Spleen (tissue), 13 donors: ENCODE results near the gene CBLL2. TPM values are rescaled to one million over a fixed set of nuclear protein-coding genes. Genes with fewer than 3 reads are reported as not detected.

Source experiments
- DNase-seq: peaks from one replicate; pipeline ENCODE4 v3.0.0-alpha.2; 2020
- H3K27ac ChIP-seq, 8 donors: fragments of 200-600 bp; sonication (generic) in 7 of 8; 1 replicate in 4 of 8; 2 replicates in 4 of 8; pipeline versions ENCODE4 v1.5.0 to v1.8.0; 2016 to 2021; ENCODE audit warnings: inconsistent platforms in 4 of 8, mild to moderate bottlenecking in 4 of 8, moderate library complexity in 1 of 8
- H3K27me3 ChIP-seq, 7 donors: fragments of 200-600 bp; sonication (generic) in 6 of 7; replicated peaks in 1 of 7; 1 replicate in 4 of 7; 2 replicates in 3 of 7; pipeline versions ENCODE4 v1.5.0 to v1.8.0; 2016 to 2021; ENCODE audit warnings: inconsistent platforms in 3 of 7, mild to moderate bottlenecking in 1 of 7
- H3K36me3 ChIP-seq, 6 donors: fragments of 200-600 bp; sonication (generic) in 5 of 6; 1 replicate in 4 of 6; 2 replicates in 2 of 6; pipeline versions ENCODE4 v1.5.0 to v1.8.0; 2016 to 2021; ENCODE audit warnings: inconsistent platforms in 2 of 6
- H3K4me1 ChIP-seq, 6 donors: fragments of 200-600 bp; sonication (generic) in 5 of 6; 1 replicate in 3 of 6; 2 replicates in 3 of 6; pipeline versions ENCODE4 v1.5.0 to v1.8.0; 2016 to 2021; ENCODE audit warnings: inconsistent platforms in 3 of 6
- H3K4me3 ChIP-seq, 8 donors: fragments of 200-600 bp; sonication (generic) in 7 of 8; 1 replicate in 4 of 8; 2 replicates in 4 of 8; pipeline versions ENCODE4 v1.5.0 to v1.8.0; 2016 to 2021; ENCODE audit warnings: inconsistent platforms in 4 of 8, mild to moderate bottlenecking in 4 of 8, moderate library complexity in 2 of 8
- H3K9me3 ChIP-seq, 8 donors: fragments of 200-600 bp; sonication (generic) in 7 of 8; 1 replicate in 4 of 8; 2 replicates in 4 of 8; pipeline versions ENCODE4 v1.5.0 to v1.8.0; 2016 to 2021; ENCODE audit warnings: inconsistent platforms in 4 of 8
- CTCF ChIP-seq, 11 experiments: fragments of 200-600 bp in 7 of 11; fragments of 450-650 bp in 4 of 11; sonication (generic) in 4 of 11; IDR thresholded peaks in 8 of 11; conservative IDR thresholded peaks in 3 of 11; 1 replicate in 7 of 11; 2 replicates in 4 of 11; pipeline versions ENCODE4 v1.4.0 to v1.8.0; 2016 to 2021; ENCODE audit warnings: antibody characterized with exemption in 11 of 11, inconsistent platforms in 4 of 11, mild to moderate bottlenecking in 1 of 11
- POLR2A ChIP-seq, 3 donors: fragments of 450-650 bp; IDR thresholded peaks; one replicate each; pipeline ENCODE4 v1.5.1; 2017; ENCODE audit warnings: antibody characterized with exemption in 3 of 3, mild to moderate bottlenecking in 1 of 3
- POLR2AphosphoS5 ChIP-seq, 3 donors: sonication (generic); formaldehyde crosslinking; IDR thresholded peaks; one replicate each; pipeline ENCODE4 v1.5.1; 2017; ENCODE audit warnings: antibody characterized with exemption in 3 of 3
- WGBS, 5 donors: extraction: QIAGEN DNeasy Blood & Tissue Kit in 3 of 5; methylation state at CpG; one replicate each; pipeline versions ENCODE4 v1.1.5 to v1.1.7; 2013 to 2018; 5-methylcytosine and 5-hydroxymethylcytosine counted together
- intact Hi-C: fragments of 100-400 bp; cut with DNase I; formaldehyde crosslinking; loops from one replicate; pipeline ENCODE4 v1.15.0; 2023; ENCODE audit warnings: low total_unique reads
- long read RNA-seq, 2 donors: transcript quantifications; one replicate each; lab custom pipeline, GENCODE V29; 2026
- polyA plus RNA-seq, 3 donors: library from polyadenylated mRNA; stranded (reverse); fragments of 200-250 nt; gene quantifications; one replicate each; pipeline ENCODE4 v1.2.1, GENCODE V29; 2013
- total RNA-seq, 7 donors: library from RNA; depleted of rRNA in 3 of 7; stranded (reverse); fragments of >200 nt in 3 of 7; fragmentation: NEBNext Ultra II Directional in 4 of 7; extraction: Animal tissue kit (Norgen Biotek cat#: 25700) in 4 of 7; gene quantifications; one replicate each; pipeline versions ENCODE4 v1.1.0 to v1.2.1, GENCODE V29; 2016 to 2021
- donor health status: healthy with polysubstance abuse.
- donor health status: DM: no; HTN: no; CAD: no; lungs with moderate emphysema.
- donor health status: DM: no; HTN: no; CAD: no.
- donor health status: Bipolar disorder and iron deficiency.
- donor health status: healthy.
- donor health status: DM: no; HTN: no; CAD: no.
- donor health status: DM: yes; HTN: yes; CAD: no.

CBLL2 gene
- total RNA-seq (not detected), polyA plus RNA-seq (not detected)
- long read RNA-seq, donor 1 = 0 reads
- long read RNA-seq, donor 2 = 0 reads

DNA sequence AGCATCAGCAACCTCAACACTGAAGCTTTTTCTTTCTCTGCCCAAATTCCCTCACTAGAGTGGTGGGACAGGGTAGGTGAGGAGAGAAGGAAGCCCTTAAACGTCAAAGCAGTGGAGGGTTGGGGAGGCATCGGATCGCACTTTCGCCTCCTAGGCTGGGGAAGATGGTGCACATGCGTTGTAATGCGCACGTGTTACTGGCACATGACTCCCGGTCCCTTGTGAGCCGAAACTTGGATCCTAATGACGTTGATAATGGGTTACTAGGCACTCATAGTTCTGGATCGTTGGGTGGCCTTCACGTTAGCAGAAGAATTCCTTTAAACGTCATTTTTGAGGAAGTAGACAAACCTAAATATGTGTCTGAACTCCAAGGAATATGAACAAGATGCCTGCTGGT is at the start of gene CBLL2:
CBLL2 (plus strand) TSS at position 301 of the 400 bp plus-strand sequence; CDS start at position 380, 79 bp downstream.
- no peaks in the 10 kb centered on the region for H3K27me3 ChIP-seq
- H3K27ac ChIP-seq = no peak within 1 kb of the TSS
- intact Hi-C loops = no loop called here
- H3K36me3 ChIP-seq = no peaks in the 10 kb centered on the region
- no peaks in the 10 kb centered on the region for H3K9me3 ChIP-seq
- no peak within 1 kb of the TSS for H3K4me3 ChIP-seq
- H3K4me1 ChIP-seq = no peaks in the 10 kb centered on the region
- TF ChIP-seq CTCF (IDR thresholded peaks at IDR 0.05 in 8 of 11, conservative IDR thresholded peaks at IDR 0.05 in 3 of 11) = no peak
- TF ChIP-seq POLR2AphosphoS5 (IDR thresholded peaks at IDR 0.05) = no peak
- TF ChIP-seq POLR2A (IDR thresholded peaks at IDR 0.05) = no peak
- no peak for DNase-seq
- WGBS, 5 donors = 78 to 90% (median 85%) methylated on average over 13 of the region's 13 CpGs

DNA sequence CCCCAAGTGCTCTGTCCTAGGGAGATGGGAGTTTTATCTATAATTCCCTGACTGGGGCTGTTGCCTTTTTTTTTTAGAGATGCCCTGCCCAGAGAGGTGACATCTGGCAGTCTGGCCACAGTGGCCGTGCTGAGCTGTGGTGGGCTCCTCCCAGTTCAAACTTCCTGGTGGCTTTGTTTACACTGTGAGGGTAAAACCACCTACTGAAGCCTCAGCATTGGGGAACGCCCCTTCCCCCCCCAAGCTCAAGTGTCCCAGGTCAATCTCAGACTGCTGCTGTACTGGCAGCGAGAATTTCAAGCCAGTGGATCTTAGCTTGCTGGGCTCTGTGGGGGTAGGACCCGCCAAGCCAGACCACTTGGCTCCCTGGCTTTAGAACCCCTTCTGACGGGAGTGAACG is 38.3 kb upstream of the CBLL2 start:
- intact Hi-C loops = no loop called here
- no peak overlapping the region for H3K27ac ChIP-seq
- TF ChIP-seq POLR2A (IDR thresholded peaks at IDR 0.05) = no peak
- no peak for TF ChIP-seq POLR2AphosphoS5 (IDR thresholded peaks at IDR 0.05)
- no peak for TF ChIP-seq CTCF (IDR thresholded peaks at IDR 0.05 in 8 of 11, conservative IDR thresholded peaks at IDR 0.05 in 3 of 11)
- H3K27me3 ChIP-seq = peaks cover 0 to 4% (median 0%) of the 10 kb centered on the region in 7 donors
- no peak for DNase-seq
- no peaks in the 10 kb centered on the region for H3K4me1 ChIP-seq
- H3K9me3 ChIP-seq = no peaks in the 10 kb centered on the region
- H3K36me3 ChIP-seq = no peaks in the 10 kb centered on the region
- H3K4me3 ChIP-seq = no peak overlapping the region
- WGBS, 5 donors = 60 to 80% (median 77%) methylated on average over 2 to 6 of the region's 6 CpGs

- Histone ChIP-seq H3K36me3 (no peaks in the 10 kb centered on the region), H3K27ac (no peak overlapping the region), H3K27me3 (peaks cover 0 to 4% (median 0%) of the 10 kb centered on the region in 7 donors), H3K4me1 (no peaks in the 10 kb centered on the region), H3K9me3 (no peaks in the 10 kb centered on the region), H3K4me3 (no peak overlapping the region)
- intact Hi-C loops = no loop called here
- 46 to 75% (median 70%) methylated on average over 2 of the region's 2 CpGs for WGBS, 5 donors
- no peak for TF ChIP-seq POLR2A (IDR thresholded peaks at IDR 0.05)
- no peak for TF ChIP-seq POLR2AphosphoS5 (IDR thresholded peaks at IDR 0.05)
- TF ChIP-seq CTCF (IDR thresholded peaks at IDR 0.05 in 8 of 11, conservative IDR thresholded peaks at IDR 0.05 in 3 of 11) = no peak
- no peak for DNase-seq
Observed at GRCh38 chrX:22237479-22237878, 35.2 kb upstream of the CBLL2 start.

DNA sequence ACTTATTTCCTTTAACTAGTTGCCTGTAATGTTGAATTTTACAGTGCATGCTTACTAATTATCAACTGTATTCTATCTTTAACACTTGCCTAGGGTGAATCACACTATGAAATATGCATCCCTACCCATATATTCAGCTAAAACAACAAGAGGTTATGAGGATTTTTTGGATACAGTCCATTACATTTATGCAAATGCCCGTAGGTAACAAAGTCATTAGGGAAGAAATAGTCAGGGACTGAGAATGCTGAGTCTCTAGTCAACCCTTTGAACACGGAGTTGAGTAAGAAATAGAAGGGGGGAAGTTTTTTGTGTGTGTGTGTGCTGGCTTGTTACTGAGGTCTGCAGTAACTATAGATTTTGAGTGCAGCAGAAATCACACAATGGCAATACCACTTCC is 26.1 kb upstream of the CBLL2 start:
- intact Hi-C loops = no loop called here
- DNase-seq = no peak

More for the DNA sequence above, 26.1 kb upstream of the CBLL2 start:
- Histone ChIP-seq H3K9me3 (peaks cover 0 to 8% (median 0%) of the 10 kb centered on the region in 8 donors), H3K27me3 (no peaks in the 10 kb centered on the region), H3K36me3 (no peaks in the 10 kb centered on the region), H3K4me1 (no peaks in the 10 kb centered on the region), H3K27ac (no peak overlapping the region), H3K4me3 (no peak overlapping the region)
- TF ChIP-seq CTCF (IDR thresholded peaks at IDR 0.05 in 8 of 11, conservative IDR thresholded peaks at IDR 0.05 in 3 of 11) = no peak
- no peak for TF ChIP-seq POLR2A (IDR thresholded peaks at IDR 0.05)
- TF ChIP-seq POLR2AphosphoS5 (IDR thresholded peaks at IDR 0.05) = no peak
- WGBS, 5 donors = 52 to 93% (median 68%) methylated on average over 2 of the region's 2 CpGs
